Ectodermal cell (in vitro differentiated cells): ENCODE data around the gene P2RY6.
"Not testable (repeated sequence)": the region's sequence is repeated elsewhere in the genome, so short reads cannot be mapped to it uniquely, and the experiment has no call there.

Source experiments
- H3K27ac ChIP-seq: 2 replicates; pipeline ENCODE4 v1.7.0; 2013; ENCODE audit warnings: mild to moderate bottlenecking, low read depth, low read length; ENCODE audit not compliant: insufficient read depth, poor library complexity, severe bottlenecking
- H3K27me3 ChIP-seq: 2 replicates; pipeline ENCODE4 v1.7.0; 2013; ENCODE audit warnings: mild to moderate bottlenecking, low read length; ENCODE audit not compliant: insufficient read depth, control insufficient read depth, poor library complexity, severe bottlenecking
- H3K36me3 ChIP-seq: one replicate; pipeline ENCODE4 v1.7.0; 2013; ENCODE audit warnings: low read length; ENCODE audit not compliant: control insufficient read depth, insufficient read depth
- H3K4me1 ChIP-seq: one replicate; pipeline ENCODE4 v1.7.0; 2013; ENCODE audit warnings: low read length; ENCODE audit not compliant: control insufficient read depth, insufficient read depth
- H3K4me3 ChIP-seq: 2 replicates; pipeline ENCODE4 v1.7.0; 2013; ENCODE audit warnings: low read depth, low read length, control low read depth; ENCODE audit not compliant: insufficient read depth
- H3K9me3 ChIP-seq: 2 replicates; pipeline ENCODE4 v1.7.0; 2013; ENCODE audit warnings: mild to moderate bottlenecking, low read length, moderate library complexity; ENCODE audit not compliant: control insufficient read depth
- WGBS, 2 experiments: methylation state at CpG; one replicate each; pipeline ENCODE4 v1.1.7; 2013; ENCODE audit warnings: missing lambda C conversion rate in 2 of 2; 5-methylcytosine and 5-hydroxymethylcytosine counted together

P2RY6 gene

GRCh38 chr11:73229896-73230875 is 42.0 kb upstream of the P2RY6 start:
- Histone ChIP-seq H3K27me3 (no peaks in the 10 kb centered on the region), H3K4me3 (no peak overlapping the region), H3K4me1 (peaks cover 9% of the 10 kb centered on the region), H3K36me3 (no peaks in the 10 kb centered on the region), H3K27ac (no peak overlapping the region), H3K9me3 (no peaks in the 10 kb centered on the region)
- WGBS, 2 experiments = 89 to 90% methylated on average over 16 of the region's 16 CpGs

DNA sequence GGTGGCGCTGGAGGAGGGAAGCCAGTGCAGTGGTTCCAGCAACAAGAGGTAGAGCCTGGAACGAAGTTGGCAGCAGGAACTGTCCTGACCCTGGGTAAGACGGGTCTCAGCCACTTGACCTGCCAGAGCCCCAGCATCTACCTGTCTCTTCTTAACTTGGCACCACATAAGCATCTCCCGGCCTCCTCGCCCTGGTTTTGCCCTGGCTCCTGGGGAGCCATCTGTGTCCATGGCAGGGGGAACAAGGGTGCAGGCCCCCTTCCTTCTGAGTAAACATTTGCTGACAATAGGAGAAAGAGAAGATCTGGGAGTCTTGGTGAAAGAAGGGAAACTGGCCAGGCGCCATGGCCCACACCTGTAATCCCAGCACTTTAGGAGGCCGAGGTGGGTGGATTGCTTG is 41.2 kb upstream of the P2RY6 start:
- WGBS, 2 experiments = 91 to 96% methylated on average over 7 of the region's 7 CpGs
- Histone ChIP-seq H3K36me3 (no peaks in the 10 kb centered on the region), H3K27ac (no peak overlapping the region), H3K4me3 (no peak overlapping the region), H3K4me1 (peaks cover 9% of the 10 kb centered on the region), H3K9me3 (no peaks in the 10 kb centered on the region), H3K27me3 (no peaks in the 10 kb centered on the region)

GRCh38 chr11:73232487-73232886 is 39.7 kb upstream of the P2RY6 start:
- H3K36me3 ChIP-seq, H3K27ac ChIP-seq, H3K4me3 ChIP-seq, H3K27me3 ChIP-seq, H3K4me1 ChIP-seq, H3K9me3 ChIP-seq: not testable (repeated sequence)
- 90 to 94% methylated on average over 7 of the region's 7 CpGs for WGBS, 2 experiments

- H3K4me3 ChIP-seq = no peak overlapping the region
- H3K9me3 ChIP-seq = no peaks in the 10 kb centered on the region
- no peaks in the 10 kb centered on the region for H3K36me3 ChIP-seq
- H3K27ac ChIP-seq = no peak overlapping the region
- H3K27me3 ChIP-seq = no peaks in the 10 kb centered on the region
- peaks cover 9% of the 10 kb centered on the region for H3K4me1 ChIP-seq
Observed at GRCh38 chr11:73233211-73233610, 38.9 kb upstream of the P2RY6 start.

- WGBS, 2 experiments = 94% methylated on average over 23 of the region's 23 CpGs
- Histone ChIP-seq H3K4me1 (peaks cover 9% of the 10 kb centered on the region), H3K27ac (no peak overlapping the region), H3K27me3 (no peaks in the 10 kb centered on the region), H3K4me3 (no peak overlapping the region), H3K9me3 (no peaks in the 10 kb centered on the region), H3K36me3 (no peaks in the 10 kb centered on the region)
Observed at GRCh38 chr11:73233692-73234470, 38.3 kb upstream of the P2RY6 start.

- Histone ChIP-seq H3K27ac (no peak overlapping the region), H3K27me3 (no peaks in the 10 kb centered on the region), H3K4me1 (peaks cover 2% of the 10 kb centered on the region), H3K4me3 (no peak overlapping the region), H3K36me3 (no peaks in the 10 kb centered on the region), H3K9me3 (no peaks in the 10 kb centered on the region)
- WGBS, 2 experiments = 94 to 95% methylated on average over 56 of the region's 56 CpGs
Observed at GRCh38 chr11:73234471-73235181, 37.5 kb upstream of the P2RY6 start.

DNA sequence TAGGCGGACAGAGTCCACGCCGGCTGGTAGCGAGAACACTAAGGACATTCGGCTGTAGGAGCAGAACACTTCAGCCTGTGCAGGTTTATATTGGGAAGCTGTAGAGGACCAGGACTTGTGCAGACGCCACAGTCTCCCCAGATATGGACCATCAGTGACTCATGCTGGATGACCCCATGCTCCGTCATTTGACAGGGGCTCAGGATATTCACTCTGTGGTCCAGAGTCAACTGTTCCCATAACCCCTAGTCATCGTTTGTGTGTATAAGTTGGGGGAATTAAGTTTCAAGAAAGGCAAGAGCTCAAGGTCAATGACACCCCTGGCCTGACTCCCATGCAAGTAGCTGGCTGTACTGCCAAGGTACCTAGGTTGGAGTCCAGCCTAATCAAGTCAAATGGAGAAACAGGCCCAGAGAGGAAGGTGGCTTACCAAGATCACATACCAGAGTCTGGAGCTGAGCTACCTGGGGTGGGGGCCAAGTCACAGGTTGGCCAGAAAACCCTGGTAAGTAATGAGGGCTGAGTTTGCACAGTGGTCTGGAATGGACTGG is 36.8 kb upstream of the P2RY6 start:
- Histone ChIP-seq H3K9me3 (no peaks in the 10 kb centered on the region), H3K27ac (no peak overlapping the region), H3K36me3 (no peaks in the 10 kb centered on the region), H3K4me3 (no peak overlapping the region), H3K4me1 (no peaks in the 10 kb centered on the region), H3K27me3 (no peaks in the 10 kb centered on the region)
- WGBS, 2 experiments = 94 to 96% methylated on average over 8 of the region's 8 CpGs

DNA sequence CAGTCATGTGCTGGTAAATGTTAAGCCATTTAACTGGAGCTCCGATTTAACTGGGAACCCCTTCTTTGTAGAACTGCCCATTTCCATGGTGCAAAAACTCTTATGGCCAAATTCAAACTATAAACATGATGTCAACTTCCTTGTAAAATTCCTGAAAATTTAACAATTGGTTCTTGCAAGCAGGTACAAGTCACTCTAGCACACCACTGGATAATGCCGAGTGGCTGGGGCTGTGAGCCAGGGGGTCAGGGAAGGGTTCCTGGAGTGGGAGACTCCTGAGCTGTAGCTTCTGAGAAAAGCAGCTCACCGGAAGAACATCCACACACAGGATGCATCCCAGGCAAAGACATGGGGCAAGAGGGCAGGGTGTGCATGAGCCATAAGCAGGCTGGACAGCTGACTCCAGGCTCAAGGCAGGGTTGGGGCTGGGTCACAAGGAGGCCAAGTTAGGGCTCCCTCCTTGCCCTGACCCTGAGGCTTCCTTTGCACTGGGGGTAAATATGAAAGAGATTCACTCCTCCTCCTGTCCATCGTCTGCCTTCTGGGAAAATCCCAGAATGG is 35.9 kb upstream of the P2RY6 start:
- Histone ChIP-seq H3K27me3 (no peaks in the 10 kb centered on the region), H3K36me3 (no peaks in the 10 kb centered on the region), H3K4me1 (no peaks in the 10 kb centered on the region), H3K9me3 (no peaks in the 10 kb centered on the region), H3K27ac (no peak overlapping the region), H3K4me3 (no peak overlapping the region)
- WGBS, 2 experiments = 94% methylated on average over 4 of the region's 4 CpGs

DNA sequence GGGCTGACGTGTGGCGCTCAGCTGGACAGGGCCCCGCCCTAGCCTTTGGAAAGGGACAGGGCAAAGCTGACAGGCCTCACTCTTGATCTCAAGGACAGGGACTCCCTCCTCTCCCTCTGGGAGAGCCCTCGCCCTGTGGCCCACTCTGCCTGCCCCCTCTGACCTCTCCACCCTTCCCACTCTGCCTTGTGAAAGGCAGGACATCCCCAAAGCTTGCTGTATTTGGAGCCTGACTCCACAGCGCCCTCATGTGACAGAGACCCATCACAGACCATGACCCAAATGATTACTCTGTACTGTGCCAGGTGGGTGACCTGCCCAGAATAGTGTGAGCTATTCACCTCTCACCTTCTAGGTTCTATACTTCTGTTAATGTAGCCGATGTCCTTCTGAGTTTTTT is 35.3 kb upstream of the P2RY6 start:
- no peaks in the 10 kb centered on the region for H3K9me3 ChIP-seq
- H3K36me3 ChIP-seq = no peaks in the 10 kb centered on the region
- no peaks in the 10 kb centered on the region for H3K27me3 ChIP-seq
- 57 to 59% methylated on average over 6 of the region's 6 CpGs for WGBS, 2 experiments
- no peak overlapping the region for H3K4me3 ChIP-seq
- no peaks in the 10 kb centered on the region for H3K4me1 ChIP-seq
- H3K27ac ChIP-seq = no peak overlapping the region
